GM12874 (cell line): ENCODE measurements around the gene DNAJB5.

Experiments
- TF ChIP-seq, protein P1 (sequence below): IDR thresholded peaks from 2 replicates; pipeline ENCODE4 v1.5.1; 2011; ENCODE audit warnings: low read depth, mild to moderate bottlenecking, control low read depth, low read length, moderate library complexity; ENCODE audit not compliant: insufficient read depth

Gene DNAJB5

DNA sequence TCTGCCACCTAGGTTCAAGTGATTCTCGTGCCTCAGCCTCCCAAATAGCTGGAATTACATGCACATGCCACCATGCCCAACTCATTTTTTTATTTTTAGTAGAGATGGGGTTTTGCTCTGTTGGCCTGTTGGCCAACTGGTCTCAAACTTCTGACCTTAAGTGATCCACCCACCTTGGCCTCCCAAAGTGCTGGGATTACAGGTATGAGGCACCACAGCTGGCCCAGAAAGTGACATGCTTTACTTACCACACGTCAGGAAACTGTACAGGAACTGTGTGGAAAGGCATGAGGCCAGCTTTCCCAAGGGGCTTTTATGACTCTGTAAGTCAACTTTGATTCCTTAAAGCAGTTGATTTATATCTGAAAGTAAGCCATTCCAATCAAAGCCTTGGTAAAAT lies 25.0 kb downstream of the DNAJB5 start:
- TF ChIP-seq, protein P1, sequence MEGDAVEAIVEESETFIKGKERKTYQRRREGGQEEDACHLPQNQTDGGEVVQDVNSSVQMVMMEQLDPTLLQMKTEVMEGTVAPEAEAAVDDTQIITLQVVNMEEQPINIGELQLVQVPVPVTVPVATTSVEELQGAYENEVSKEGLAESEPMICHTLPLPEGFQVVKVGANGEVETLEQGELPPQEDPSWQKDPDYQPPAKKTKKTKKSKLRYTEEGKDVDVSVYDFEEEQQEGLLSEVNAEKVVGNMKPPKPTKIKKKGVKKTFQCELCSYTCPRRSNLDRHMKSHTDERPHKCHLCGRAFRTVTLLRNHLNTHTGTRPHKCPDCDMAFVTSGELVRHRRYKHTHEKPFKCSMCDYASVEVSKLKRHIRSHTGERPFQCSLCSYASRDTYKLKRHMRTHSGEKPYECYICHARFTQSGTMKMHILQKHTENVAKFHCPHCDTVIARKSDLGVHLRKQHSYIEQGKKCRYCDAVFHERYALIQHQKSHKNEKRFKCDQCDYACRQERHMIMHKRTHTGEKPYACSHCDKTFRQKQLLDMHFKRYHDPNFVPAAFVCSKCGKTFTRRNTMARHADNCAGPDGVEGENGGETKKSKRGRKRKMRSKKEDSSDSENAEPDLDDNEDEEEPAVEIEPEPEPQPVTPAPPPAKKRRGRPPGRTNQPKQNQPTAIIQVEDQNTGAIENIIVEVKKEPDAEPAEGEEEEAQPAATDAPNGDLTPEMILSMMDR, result no peak

DNA sequence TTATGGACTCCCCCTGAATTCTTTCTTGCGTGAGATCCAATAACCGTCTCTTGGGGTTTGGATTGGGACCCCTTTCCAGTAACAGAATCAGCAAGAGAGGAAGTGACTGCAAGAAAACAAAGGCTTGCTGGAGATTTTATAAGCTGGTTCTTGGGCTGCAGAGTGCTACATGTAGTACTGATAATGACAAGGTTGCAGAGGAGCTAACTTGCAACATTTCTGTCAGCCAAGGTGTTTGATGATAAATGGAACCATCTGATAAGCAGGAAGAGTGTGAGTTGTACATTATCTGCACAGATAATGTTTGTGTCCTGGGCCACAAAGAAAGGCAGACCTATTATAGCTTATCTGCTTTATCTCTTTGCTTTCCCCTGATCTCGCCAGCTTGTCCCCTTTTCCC lies 37.1 kb downstream of the DNAJB5 start:
- TF ChIP-seq, protein P1, result no peak

DNA sequence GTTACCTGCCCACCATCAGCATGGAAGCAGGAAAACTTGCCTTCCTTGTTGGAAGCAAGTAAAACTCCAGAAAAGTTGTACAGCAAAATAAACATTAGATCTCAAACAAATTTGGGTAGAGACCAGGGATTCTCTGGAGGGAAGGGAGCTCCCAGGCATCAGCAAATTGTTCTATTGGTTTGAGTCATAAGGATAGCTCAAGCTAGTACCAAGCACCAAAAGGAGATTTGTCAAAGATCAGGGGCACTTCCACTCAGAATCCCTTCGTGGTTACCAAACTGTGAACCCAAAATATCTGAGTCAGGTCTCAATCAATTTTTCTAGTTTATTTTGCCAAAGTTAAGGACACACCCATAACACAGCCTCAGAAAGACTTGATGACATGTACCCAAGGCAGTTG lies 37.8 kb downstream of the DNAJB5 start:
- TF ChIP-seq, protein P1, result no peak

DNA sequence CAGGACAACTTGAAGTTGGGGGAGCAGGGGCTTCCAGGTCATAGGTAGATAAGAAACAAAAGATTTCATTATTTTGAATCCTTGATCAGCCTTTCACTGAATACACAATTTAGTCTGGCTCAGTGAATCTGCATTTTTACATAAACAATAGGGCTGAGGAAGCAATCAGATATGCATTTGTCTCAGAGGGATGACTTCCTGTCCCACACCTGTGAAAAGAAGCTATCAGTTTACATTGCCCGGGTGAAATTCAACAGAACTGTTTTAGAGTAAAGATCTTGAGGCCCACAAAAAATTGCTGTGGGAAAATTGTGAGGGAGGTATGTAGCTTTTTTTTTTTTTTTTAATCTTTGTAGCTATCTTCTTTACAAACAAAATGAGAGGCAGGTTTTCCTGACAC lies 38.3 kb downstream of the DNAJB5 start:
- TF ChIP-seq, protein P1, result no peak

DNA sequence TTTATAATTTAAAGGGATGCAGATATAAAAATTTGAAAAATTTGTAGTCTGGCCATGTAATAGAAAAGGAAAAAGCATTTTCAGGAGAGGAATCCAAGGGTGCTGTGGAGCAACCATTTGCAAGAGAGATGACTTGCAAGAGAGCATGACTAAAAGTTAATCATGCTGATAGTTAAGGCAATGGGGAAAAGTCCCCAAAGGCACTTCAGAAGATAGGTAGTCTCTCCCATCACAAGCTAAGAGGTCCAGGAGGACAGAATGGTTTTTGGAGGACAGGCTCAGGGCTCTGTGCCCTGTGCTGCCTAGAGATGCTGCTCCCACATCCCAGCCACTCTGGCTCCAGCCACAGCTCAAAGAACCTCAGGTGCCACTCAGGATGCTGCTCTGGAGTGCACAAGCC lies 38.8 kb downstream of the DNAJB5 start:
- TF ChIP-seq, protein P1, result no peak

DNA sequence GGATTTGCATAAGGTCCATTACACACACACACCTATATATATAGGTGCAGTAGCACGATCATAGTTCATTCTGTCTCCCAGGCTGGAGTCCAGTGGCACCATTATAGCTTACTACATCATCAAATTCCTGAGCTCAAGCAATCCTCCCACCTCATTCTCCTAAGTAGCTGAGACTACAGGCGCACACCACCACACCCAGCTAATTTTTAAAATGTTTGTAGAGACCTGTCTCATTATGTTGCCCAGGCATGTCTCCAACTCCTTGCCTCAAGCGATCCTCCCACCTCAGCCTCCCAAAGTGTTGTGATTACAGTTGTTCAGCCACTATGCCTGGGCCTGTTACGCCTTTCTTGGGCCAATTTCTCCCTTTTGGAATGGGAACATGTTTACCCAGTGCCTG lies 39.7 kb downstream of the DNAJB5 start:
- TF ChIP-seq, protein P1, result no peak

DNA sequence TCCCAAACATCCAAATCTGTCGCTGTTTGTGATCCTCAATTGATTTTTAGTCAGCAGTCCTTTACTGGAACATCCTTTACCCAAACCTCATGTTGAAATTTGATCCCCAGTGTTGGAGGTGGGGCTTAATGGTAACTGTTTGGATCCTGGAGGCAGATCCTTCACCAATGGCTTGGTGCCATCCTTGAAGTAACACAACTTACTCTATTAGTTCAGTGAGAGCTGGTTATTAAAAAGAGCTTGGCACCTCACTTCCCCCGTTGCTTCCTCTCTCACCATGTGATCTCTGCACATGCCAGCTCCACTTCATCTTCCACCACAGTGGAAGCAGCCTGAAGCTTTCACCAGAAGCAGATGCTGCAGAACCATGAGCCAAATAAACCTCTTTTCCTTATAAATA lies 40.3 kb downstream of the DNAJB5 start:
- TF ChIP-seq, protein P1, result no peak

DNA sequence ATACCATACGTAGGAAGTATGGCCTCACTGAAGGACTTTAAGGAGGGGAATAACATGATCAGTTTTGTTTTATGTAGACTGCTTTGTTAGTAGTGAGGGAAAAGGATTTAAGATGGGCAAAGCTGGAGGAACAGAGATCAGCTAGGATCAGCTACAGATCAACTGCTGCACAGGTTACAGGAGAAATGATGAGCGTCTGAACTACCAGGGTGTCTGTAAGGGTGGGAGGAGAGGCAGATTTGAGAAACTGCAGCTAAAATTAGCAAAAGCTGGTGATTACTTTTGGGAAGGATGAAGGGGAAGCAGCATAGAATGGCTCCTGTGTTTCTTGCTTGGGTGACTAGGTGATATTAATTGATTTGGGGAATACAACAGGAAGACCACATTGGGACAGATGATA lies 43.6 kb downstream of the DNAJB5 start:
- TF ChIP-seq, protein P1, result no peak
